ENCODE results near the gene IRF2BP1.
A peak's percentile ranks its signal among the peaks of the same experiment; 100 is the strongest.
"Not testable (repeated sequence)": the region's sequence is repeated elsewhere in the genome, so short reads cannot be mapped to it uniquely, and the experiment has no call there.

Gene IRF2BP1

GRCh38 chr19:45900738-45901431 is 14.9 kb upstream of the IRF2BP1 start:
- no peak for FAIRE-seq
- TF ChIP-seq TAF1 (IDR thresholded peaks at IDR 0.05; ENCODE audit: borderline replicate concordance, low read depth, low read length): no peak
- TF ChIP-seq POLR2A (IDR thresholded peaks at IDR 0.05; ENCODE audit: low read depth, low read length): no peak
- TF ChIP-seq POLR2AphosphoS5 (IDR thresholded peaks at IDR 0.05; ENCODE audit: low read depth, low read length): no peak
- no peak for DNase-seq (ENCODE audit: insufficient read length)

DNA sequence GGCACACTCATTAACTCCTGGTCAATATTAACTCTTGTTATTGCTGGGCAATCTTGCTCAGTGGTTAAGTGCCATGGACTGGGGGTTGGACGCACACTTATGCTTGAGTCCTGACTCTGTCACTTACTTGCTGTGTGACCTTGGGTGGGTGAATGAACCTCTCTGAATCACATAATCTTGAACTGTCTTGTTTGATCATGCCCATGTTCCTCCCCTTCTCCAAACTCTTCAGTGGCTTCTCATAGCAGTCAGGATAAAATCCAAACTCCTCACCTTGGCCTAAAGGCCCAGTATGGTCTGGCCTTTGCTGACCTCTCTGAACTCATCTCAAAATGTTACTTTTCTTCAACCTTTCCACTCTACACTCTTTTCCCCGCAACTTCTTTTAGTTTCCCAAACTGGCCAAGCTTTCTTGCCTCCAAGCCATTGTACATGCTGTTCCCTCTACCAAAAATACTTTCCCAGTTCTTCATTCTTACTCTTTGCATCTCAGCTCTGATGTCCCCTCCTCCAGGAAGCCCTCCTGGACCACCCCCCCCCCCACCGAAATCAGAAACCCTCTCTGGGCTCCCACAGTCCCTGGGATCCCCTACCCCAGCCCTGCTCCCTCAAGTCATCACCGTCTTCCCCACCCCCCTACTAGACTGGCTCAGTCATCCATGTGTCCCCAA is 14.1 kb upstream of the IRF2BP1 start:
- no peak for FAIRE-seq
- TF ChIP-seq TAF1 (IDR thresholded peaks at IDR 0.05; ENCODE audit: borderline replicate concordance, low read depth, low read length) (no peak), POLR2A (IDR thresholded peaks at IDR 0.05; ENCODE audit: low read depth, low read length) (no peak), POLR2AphosphoS5 (IDR thresholded peaks at IDR 0.05; ENCODE audit: low read depth, low read length) (no peak)
- no peak for DNase-seq (ENCODE audit: insufficient read length)

- FAIRE-seq (no peak), DNase-seq (ENCODE audit: insufficient read length) (no peak)
- TF ChIP-seq POLR2AphosphoS5 (IDR thresholded peaks at IDR 0.05; ENCODE audit: low read depth, low read length) (no peak), POLR2A (IDR thresholded peaks at IDR 0.05; ENCODE audit: low read depth, low read length) (no peak), TAF1 (IDR thresholded peaks at IDR 0.05; ENCODE audit: borderline replicate concordance, low read depth, low read length) (no peak)
Measured at GRCh38 chr19:45899253-45899652, 13.3 kb upstream of the IRF2BP1 start.

DNA sequence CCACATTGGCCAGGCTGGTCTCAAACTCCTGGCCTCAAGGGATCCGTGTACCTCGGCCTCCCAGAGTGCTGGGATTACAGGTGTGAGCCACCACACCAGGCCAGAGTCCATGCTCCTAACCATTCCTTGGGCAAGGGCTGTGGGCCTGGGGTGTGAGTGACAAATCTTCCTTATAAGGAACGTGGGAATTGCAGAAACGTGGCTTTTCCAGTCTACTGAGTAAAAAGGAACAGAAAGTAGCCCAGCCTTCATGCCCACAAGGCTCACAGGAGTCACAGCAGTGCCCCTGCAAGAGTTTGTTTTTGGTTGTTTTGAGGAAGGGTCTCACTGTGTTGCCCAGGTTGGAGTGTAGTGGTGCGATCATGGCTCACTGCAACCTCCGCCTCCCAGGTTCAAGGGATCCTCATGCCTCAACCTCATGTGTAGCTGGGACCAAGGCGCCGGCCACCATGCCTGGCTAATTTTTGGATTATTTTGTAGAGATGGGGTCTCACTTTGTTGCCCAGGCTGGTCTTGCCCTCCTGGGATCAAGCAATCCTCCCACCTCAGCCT is 11.4 kb upstream of the IRF2BP1 start:
- no peak for FAIRE-seq
- TF ChIP-seq TAF1 (IDR thresholded peaks at IDR 0.05; ENCODE audit: borderline replicate concordance, low read depth, low read length): no peak
- TF ChIP-seq POLR2A (IDR thresholded peaks at IDR 0.05; ENCODE audit: low read depth, low read length): no peak
- TF ChIP-seq POLR2AphosphoS5 (IDR thresholded peaks at IDR 0.05; ENCODE audit: low read depth, low read length): no peak
- no peak for DNase-seq (ENCODE audit: insufficient read length)

GRCh38 chr19:45895983-45896599 is 10.2 kb upstream of the IRF2BP1 start:
- FAIRE-seq; DNase-seq (ENCODE audit: insufficient read length): not testable (repeated sequence)

- FAIRE-seq: no peak
- no peak for TF ChIP-seq POLR2AphosphoS5 (IDR thresholded peaks at IDR 0.05; ENCODE audit: low read depth, low read length)
- TF ChIP-seq TAF1 (IDR thresholded peaks at IDR 0.05; ENCODE audit: borderline replicate concordance, low read depth, low read length): no peak
- TF ChIP-seq POLR2A (IDR thresholded peaks at IDR 0.05; ENCODE audit: low read depth, low read length): no peak
- no peak for DNase-seq (ENCODE audit: insufficient read length)
Measured at GRCh38 chr19:45895519-45895972, 9.6 kb upstream of the IRF2BP1 start.

- DNase-seq (ENCODE audit: insufficient read length) (no peak), FAIRE-seq (no peak)
- TF ChIP-seq POLR2A (IDR thresholded peaks at IDR 0.05; ENCODE audit: low read depth, low read length) (no peak), POLR2AphosphoS5 (IDR thresholded peaks at IDR 0.05; ENCODE audit: low read depth, low read length) (no peak), TAF1 (IDR thresholded peaks at IDR 0.05; ENCODE audit: borderline replicate concordance, low read depth, low read length) (no peak)
Measured at GRCh38 chr19:45890877-45891276, 4.9 kb upstream of the IRF2BP1 start.

GRCh38 chr19:45889210-45889885 is 3.4 kb upstream of the IRF2BP1 start:
- TF ChIP-seq POLR2A (IDR thresholded peaks at IDR 0.05; ENCODE audit: low read depth, low read length) (no peak), TAF1 (IDR thresholded peaks at IDR 0.05; ENCODE audit: borderline replicate concordance, low read depth, low read length) (no peak), POLR2AphosphoS5 (IDR thresholded peaks at IDR 0.05; ENCODE audit: low read depth, low read length) (no peak)
- FAIRE-seq: no peak
- DNase-seq (ENCODE audit: insufficient read length): no peak

DNA sequence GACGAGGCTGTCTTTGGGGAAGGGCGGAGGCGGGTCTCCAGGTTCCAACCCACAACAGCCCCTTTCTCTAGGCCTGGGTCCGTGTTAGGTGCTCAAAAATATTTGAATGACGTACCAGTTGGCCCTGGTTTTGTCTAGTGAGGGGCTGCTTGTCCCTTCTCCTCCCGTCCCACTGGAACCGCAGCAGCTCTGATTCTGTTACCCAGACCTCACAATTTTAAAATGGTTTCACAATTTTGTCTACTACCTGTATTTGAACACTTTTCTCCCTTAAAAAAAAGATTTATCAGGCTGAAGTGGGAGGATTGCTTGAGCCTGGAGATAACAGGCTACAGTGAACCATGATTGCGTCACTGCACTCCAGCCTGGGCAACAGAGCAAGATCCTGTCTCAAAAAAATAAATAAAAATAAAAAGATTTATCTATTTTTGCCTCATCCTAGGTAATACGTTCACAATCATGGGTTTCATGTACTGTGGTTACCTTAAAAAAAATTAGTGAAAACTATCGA is 1.3 kb upstream of the IRF2BP1 start:
- FAIRE-seq (no peak), DNase-seq (ENCODE audit: insufficient read length) (no peak)
- TF ChIP-seq TAF1 (IDR thresholded peaks at IDR 0.05; ENCODE audit: borderline replicate concordance, low read depth, low read length) (no peak), POLR2AphosphoS5 (IDR thresholded peaks at IDR 0.05; ENCODE audit: low read depth, low read length) (no peak)

DNA sequence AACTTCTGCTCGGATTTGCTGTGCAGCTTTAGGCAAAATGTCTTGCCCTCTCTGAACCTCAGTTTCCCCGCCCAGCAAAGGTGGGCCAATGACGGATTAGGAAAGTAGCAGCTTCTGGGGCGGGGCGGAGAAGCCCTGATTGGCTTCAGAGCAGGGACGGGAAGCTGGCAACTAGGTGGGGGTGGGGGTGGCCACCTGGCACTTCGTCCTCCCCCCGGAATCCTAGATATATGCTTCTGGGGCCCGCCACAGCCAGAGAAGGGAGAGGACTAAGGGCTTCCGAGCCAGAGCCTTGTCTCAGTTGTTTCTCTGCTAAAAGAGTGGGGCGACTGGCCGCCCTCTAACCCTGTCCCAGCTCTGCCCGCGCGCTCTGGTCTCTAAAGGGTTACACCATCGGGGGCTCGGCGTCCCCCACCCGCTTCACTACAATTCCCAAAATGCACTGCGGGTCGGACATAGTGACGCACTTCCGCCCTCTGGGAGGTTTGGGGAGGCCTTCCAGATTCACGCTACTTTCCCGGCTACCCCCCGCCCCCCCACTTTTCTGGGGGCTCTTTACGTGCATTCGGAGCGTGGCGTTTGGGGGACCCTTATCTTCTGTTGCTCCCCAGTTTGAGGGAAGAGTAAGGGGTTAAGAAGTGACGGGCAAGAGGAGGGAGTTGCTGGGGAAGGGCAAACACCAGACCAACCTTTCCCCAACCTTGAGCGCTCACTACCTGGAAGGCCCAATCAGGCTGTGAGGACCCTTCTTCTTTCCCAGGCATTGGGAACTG is 672 bp upstream of the IRF2BP1 start:
- FAIRE-seq (peak; percentile 99), DNase-seq (ENCODE audit: insufficient read length) (peak; percentile 92)
- peak; percentile 27; the same call in 1 of the 2 replicates for TF ChIP-seq POLR2A (IDR thresholded peaks at IDR 0.05; ENCODE audit: low read depth, low read length)
- TF ChIP-seq POLR2AphosphoS5 (IDR thresholded peaks at IDR 0.05; ENCODE audit: low read depth, low read length): no peak
